NCI-H1417 treated with DMSO at 0.1 percent for 48 hours (cell line): ENCODE results near the gene ARHGAP26.
"Not testable (repeated sequence)": the region's sequence is repeated elsewhere in the genome, so short reads cannot be mapped to it uniquely, and the experiment has no call there.

Experiments used
- DNase-seq: peaks from one replicate; lab custom pipeline; 2025; lab: John Stamatoyannopoulos, UW

ARHGAP26 gene

GRCh38 chr5:142959683-142960657 is 189.8 kb downstream of the ARHGAP26 start:
- DNase-seq = no peak

GRCh38 chr5:142961440-142962173 is 191.4 kb downstream of the ARHGAP26 start:
- DNase-seq = no peak

- DNase-seq = no peak
Observed at GRCh38 chr5:142962174-142962533, 192.0 kb downstream of the ARHGAP26 start.

GRCh38 chr5:142965258-142966120 is 195.3 kb downstream of the ARHGAP26 start:
- DNase-seq = not testable (repeated sequence)

- no peak for DNase-seq
Observed at GRCh38 chr5:142966121-142966420, 195.9 kb downstream of the ARHGAP26 start.

- DNase-seq = no peak
Observed at GRCh38 chr5:142969186-142969585, 199.0 kb downstream of the ARHGAP26 start.

- DNase-seq = no peak
Observed at GRCh38 chr5:142969624-142970439, 199.7 kb downstream of the ARHGAP26 start.

- DNase-seq = no peak
Observed at GRCh38 chr5:142970440-142971030, 200.4 kb downstream of the ARHGAP26 start.

GRCh38 chr5:142971303-142972013 is 201.3 kb downstream of the ARHGAP26 start:
- DNase-seq = no peak

GRCh38 chr5:142972064-142972570 is 201.9 kb downstream of the ARHGAP26 start:
- no peak for DNase-seq

- DNase-seq = no peak
Observed at GRCh38 chr5:142973932-142974331, 203.8 kb downstream of the ARHGAP26 start.

- DNase-seq = no peak
Observed at GRCh38 chr5:142974409-142974808, 204.2 kb downstream of the ARHGAP26 start.

- no peak for DNase-seq
Observed at GRCh38 chr5:142976861-142977260, 206.7 kb downstream of the ARHGAP26 start.

- no peak for DNase-seq
Observed at GRCh38 chr5:142977363-142978051, 207.3 kb downstream of the ARHGAP26 start.

- DNase-seq = no peak
Observed at GRCh38 chr5:142978252-142978651, 208.1 kb downstream of the ARHGAP26 start.

- DNase-seq = no peak
Observed at GRCh38 chr5:142978726-142979125, 208.5 kb downstream of the ARHGAP26 start.

GRCh38 chr5:142979636-142980035 is 209.5 kb downstream of the ARHGAP26 start:
- DNase-seq = no peak

- DNase-seq = no peak
Observed at GRCh38 chr5:142981475-142981874, 211.3 kb downstream of the ARHGAP26 start.
